SU-DHL-6 (cell line): ENCODE results near the gene ACER2.

Experiments
- H2AFZ ChIP-seq: fragments of 200-600 bp; sonication (generic); 2 replicates; pipeline ENCODE4 v1.6.1; 2014; ENCODE audit warnings: low read depth, mild to moderate bottlenecking, moderate library complexity, mixed read lengths, antibody characterized with exemption, low read length; ENCODE audit not compliant: severe bottlenecking
- H3F3A ChIP-seq: fragments of 200-600 bp; shearing (Covaris generic); 2 replicates; pipeline ENCODE4 v1.6.0; 2016; ENCODE audit warnings: antibody characterized with exemption, mild to moderate bottlenecking; ENCODE audit not compliant: insufficient read depth
- H3K27ac ChIP-seq: fragments of 200-600 bp; sonication (generic); 2 replicates; pipeline ENCODE4 v1.5.1; 2016; ENCODE audit warnings: low read depth, mild to moderate bottlenecking, low read length, moderate library complexity, mixed read lengths
- H3K27me3 ChIP-seq: fragments of 200-600 bp; sonication (generic), shearing (Covaris generic); 2 replicates; pipeline ENCODE4 v1.6.0; 2014; ENCODE audit warnings: mild to moderate bottlenecking, low read length
- H3K36me3 ChIP-seq: fragments of 200-600 bp; sonication (generic); 2 replicates; pipeline ENCODE4 v1.6.1; 2014; ENCODE audit warnings: mild to moderate bottlenecking, low read length, mixed read lengths
- H3K4me2 ChIP-seq: fragments of 300-600, 200-600 bp; shearing (Covaris generic), sonication (generic); 2 replicates; pipeline ENCODE4 v1.6.0; 2014; ENCODE audit warnings: low read length, low read depth, mild to moderate bottlenecking; ENCODE audit not compliant: poor library complexity, severe bottlenecking
- H3K4me3 ChIP-seq: fragments of 200-600 bp; sonication (generic); 2 replicates; pipeline ENCODE4 v1.5.1; 2014; ENCODE audit warnings: antibody characterized with exemption, low read length, mild to moderate bottlenecking, mixed read lengths; ENCODE audit not compliant: insufficient read depth, poor library complexity, severe bottlenecking
- H3K79me2 ChIP-seq: fragments of 200-600 bp; sonication (generic); 2 replicates; pipeline ENCODE4 v1.6.1; 2014; ENCODE audit warnings: mild to moderate bottlenecking, low read length, moderate library complexity; ENCODE audit not compliant: insufficient read depth
- H3K9ac ChIP-seq: fragments of 200-600 bp; sonication (generic); 2 replicates; pipeline ENCODE4 v1.7.0; 2014; ENCODE audit warnings: mild to moderate bottlenecking, low read length
- H3K9me2 ChIP-seq: fragments of 200-600 bp; sonication (generic); replicated peaks from 2 replicates; pipeline ENCODE4 v1.6.1; 2014; ENCODE audit warnings: low read length; ENCODE audit not compliant: insufficient read depth
- H3K9me3 ChIP-seq: fragments of 200-600 bp; sonication (generic); 2 replicates; pipeline ENCODE4 v1.6.1; 2014; ENCODE audit warnings: low read length, mixed read lengths; ENCODE audit not compliant: insufficient read depth
- H4K20me1 ChIP-seq: fragments of 200-600 bp; sonication (generic); 2 replicates; pipeline ENCODE4 v1.6.1; 2014; ENCODE audit warnings: low read depth, mild to moderate bottlenecking, antibody characterized with exemption, low read length, moderate library complexity, mixed read lengths
- EZH2phosphoT487 ChIP-seq: fragments of 200-600 bp; sonication (generic), shearing (Covaris generic); conservative IDR thresholded peaks from 2 replicates; pipeline ENCODE4 v1.6.1; 2018; ENCODE audit warnings: mild to moderate bottlenecking, antibody characterized with exemption, low read length, moderate library complexity, mixed read lengths
- TF ChIP-seq, protein P1 (sequence below): fragments of 200-600 bp; sonication (generic); IDR thresholded peaks from one replicate; pipeline ENCODE4 v1.5.1; 2017; ENCODE audit warnings: antibody characterized with exemption, mild to moderate bottlenecking, low read length, moderate library complexity; ENCODE audit not compliant: insufficient read depth, poor library complexity, severe bottlenecking

ACER2 gene

DNA sequence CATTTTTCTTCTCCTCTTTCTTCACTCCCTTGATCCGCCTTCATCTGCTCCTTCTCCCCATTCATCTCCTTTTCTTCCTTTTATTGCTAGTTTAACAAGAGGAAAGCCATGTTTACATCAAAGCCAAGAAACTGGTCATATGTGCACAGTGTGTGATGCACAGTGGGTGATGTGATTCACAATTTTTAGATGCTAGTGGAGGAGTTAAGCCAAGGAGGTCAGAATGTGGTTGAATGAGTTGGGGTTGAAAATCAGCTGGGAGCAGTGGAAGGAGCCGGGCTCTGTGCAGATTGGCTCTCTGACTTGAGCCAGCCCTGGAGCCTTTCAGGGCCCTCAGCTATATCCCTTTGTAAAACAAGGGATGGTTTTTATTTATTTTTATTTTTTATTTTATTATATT is 7.3 kb downstream of the ACER2 start:
- Histone ChIP-seq H3K79me2 (no peaks in the 10 kb centered on the region), H3K36me3 (no peaks in the 10 kb centered on the region), H3K4me2 (no peak overlapping the region), H2AFZ (no peak overlapping the region), H4K20me1 (no peaks in the 10 kb centered on the region), H3K4me3 (no peak overlapping the region), H3K27me3 (no peaks in the 10 kb centered on the region), H3K9ac (no peak overlapping the region), H3F3A (no peaks in the 10 kb centered on the region), H3K9me2 (no peaks in the 10 kb centered on the region), H3K9me3 (no peaks in the 10 kb centered on the region), H3K27ac (no peak overlapping the region)
- TF ChIP-seq, protein P1, sequence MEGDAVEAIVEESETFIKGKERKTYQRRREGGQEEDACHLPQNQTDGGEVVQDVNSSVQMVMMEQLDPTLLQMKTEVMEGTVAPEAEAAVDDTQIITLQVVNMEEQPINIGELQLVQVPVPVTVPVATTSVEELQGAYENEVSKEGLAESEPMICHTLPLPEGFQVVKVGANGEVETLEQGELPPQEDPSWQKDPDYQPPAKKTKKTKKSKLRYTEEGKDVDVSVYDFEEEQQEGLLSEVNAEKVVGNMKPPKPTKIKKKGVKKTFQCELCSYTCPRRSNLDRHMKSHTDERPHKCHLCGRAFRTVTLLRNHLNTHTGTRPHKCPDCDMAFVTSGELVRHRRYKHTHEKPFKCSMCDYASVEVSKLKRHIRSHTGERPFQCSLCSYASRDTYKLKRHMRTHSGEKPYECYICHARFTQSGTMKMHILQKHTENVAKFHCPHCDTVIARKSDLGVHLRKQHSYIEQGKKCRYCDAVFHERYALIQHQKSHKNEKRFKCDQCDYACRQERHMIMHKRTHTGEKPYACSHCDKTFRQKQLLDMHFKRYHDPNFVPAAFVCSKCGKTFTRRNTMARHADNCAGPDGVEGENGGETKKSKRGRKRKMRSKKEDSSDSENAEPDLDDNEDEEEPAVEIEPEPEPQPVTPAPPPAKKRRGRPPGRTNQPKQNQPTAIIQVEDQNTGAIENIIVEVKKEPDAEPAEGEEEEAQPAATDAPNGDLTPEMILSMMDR = no peak
- TF ChIP-seq EZH2phosphoT487 = no peak

DNA sequence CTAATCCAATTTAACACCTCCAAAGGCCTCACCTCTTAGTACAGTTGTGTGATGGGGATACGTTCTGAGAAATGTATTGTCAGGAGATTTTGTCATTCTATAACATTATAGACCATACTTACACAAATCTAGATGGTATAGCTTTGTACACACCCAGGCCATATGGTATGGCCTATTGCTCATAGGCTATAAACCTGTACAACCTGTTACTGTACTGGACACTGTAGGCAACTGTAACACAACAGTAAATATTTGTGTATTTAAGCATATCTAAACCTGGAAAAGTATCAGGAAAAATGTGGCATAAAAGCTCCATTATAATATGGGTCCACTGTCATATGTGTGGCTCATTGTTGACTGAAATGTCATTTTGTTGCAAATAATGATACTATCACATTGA is 12.1 kb downstream of the ACER2 start:
- no peaks in the 10 kb centered on the region for H3K79me2 ChIP-seq
- H3K9me2 ChIP-seq = no peaks in the 10 kb centered on the region
- H4K20me1 ChIP-seq = no peaks in the 10 kb centered on the region
- no peaks in the 10 kb centered on the region for H3K9me3 ChIP-seq
- no peak for TF ChIP-seq EZH2phosphoT487
- TF ChIP-seq, protein P1 = no peak
- H3F3A ChIP-seq = no peaks in the 10 kb centered on the region
- H3K9ac ChIP-seq = no peak overlapping the region
- H2AFZ ChIP-seq = no peak overlapping the region
- no peaks in the 10 kb centered on the region for H3K27me3 ChIP-seq
- H3K36me3 ChIP-seq = no peaks in the 10 kb centered on the region
- H3K4me2 ChIP-seq = no peak overlapping the region
- no peak overlapping the region for H3K27ac ChIP-seq
- H3K4me3 ChIP-seq = no peak overlapping the region

- Histone ChIP-seq H3K4me3 (no peak overlapping the region), H3K79me2 (no peaks in the 10 kb centered on the region), H3F3A (no peaks in the 10 kb centered on the region), H3K9ac (no peak overlapping the region), H3K27me3 (no peaks in the 10 kb centered on the region), H3K36me3 (no peaks in the 10 kb centered on the region), H3K9me3 (no peaks in the 10 kb centered on the region), H3K9me2 (no peaks in the 10 kb centered on the region), H2AFZ (no peak overlapping the region), H4K20me1 (no peaks in the 10 kb centered on the region), H3K4me2 (no peak overlapping the region), H3K27ac (no peak overlapping the region)
- TF ChIP-seq, protein P1 = no peak
- TF ChIP-seq EZH2phosphoT487 = no peak
These were observed 14.4 kb downstream of the ACER2 start for GRCh38 chr9:19423163-19423562.
